NCI-H1694 (cell line): ENCODE measurements around the gene TBC1D2.
A peak's percentile ranks its signal among the peaks of the same experiment; 100 is the strongest.
"Not testable (repeated sequence)": the region's sequence is repeated elsewhere in the genome, so short reads cannot be mapped to it uniquely, and the experiment has no call there.

Source experiments
- DNase-seq: peaks from one replicate; lab custom pipeline; 2025; lab: John Stamatoyannopoulos, UW

TBC1D2 gene

GRCh38 chr9:98187926-98188325 lies 67.5 kb downstream of the TBC1D2 start:
- no peak for DNase-seq

GRCh38 chr9:98186236-98186635 lies 69.2 kb downstream of the TBC1D2 start:
- DNase-seq, result no peak

- peak; percentile 61 for DNase-seq
Observed at GRCh38 chr9:98185611-98186171, 69.8 kb downstream of the TBC1D2 start.

DNA sequence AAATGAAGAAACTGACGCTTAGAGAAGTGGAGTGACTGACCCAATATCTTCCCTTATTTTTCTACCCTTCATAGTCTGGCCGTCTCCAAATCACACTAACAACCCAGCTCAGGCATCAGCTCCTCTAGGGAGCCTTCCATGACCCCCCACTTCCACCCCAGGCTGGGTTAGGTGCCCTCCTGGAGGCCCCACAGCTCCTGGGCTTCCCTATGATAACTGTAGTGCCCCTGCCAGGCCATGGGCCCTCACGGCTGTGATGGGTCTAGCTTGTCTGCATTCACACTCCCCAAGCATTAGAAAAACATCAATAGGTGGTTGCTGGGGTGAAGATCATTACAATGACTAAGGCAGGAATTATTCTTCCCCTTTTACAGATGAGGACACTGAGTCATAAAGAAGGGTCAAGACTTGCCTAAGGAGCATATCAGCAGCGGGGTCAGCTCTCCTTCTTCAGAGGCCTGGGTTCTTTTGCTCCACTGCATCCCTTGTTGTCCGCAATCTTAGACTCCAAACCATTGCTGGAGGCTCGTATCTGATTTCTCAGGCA lies 70.4 kb downstream of the TBC1D2 start:
- DNase-seq, result no peak

DNA sequence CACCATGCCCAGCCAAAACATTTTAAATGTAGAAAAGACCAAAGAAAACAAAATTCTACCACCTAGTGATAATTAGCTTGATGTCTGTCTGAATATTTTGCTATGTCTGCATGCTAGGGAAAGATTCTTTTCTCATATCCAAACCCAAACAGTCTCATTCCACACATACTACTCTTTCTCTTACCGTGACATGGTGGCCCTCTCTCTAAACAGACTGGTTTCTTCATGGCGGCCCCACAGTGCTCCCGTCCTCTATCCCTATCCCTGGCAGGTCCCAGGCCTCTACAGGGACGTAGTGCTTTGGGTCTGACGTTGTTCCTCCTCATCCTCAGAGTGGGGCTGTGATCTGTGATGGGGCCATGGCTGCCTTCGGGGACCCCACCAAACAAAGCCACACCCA lies 71.1 kb downstream of the TBC1D2 start:
- DNase-seq, result no peak

- no peak for DNase-seq
Observed at GRCh38 chr9:98182889-98183599, 72.4 kb downstream of the TBC1D2 start.

DNA sequence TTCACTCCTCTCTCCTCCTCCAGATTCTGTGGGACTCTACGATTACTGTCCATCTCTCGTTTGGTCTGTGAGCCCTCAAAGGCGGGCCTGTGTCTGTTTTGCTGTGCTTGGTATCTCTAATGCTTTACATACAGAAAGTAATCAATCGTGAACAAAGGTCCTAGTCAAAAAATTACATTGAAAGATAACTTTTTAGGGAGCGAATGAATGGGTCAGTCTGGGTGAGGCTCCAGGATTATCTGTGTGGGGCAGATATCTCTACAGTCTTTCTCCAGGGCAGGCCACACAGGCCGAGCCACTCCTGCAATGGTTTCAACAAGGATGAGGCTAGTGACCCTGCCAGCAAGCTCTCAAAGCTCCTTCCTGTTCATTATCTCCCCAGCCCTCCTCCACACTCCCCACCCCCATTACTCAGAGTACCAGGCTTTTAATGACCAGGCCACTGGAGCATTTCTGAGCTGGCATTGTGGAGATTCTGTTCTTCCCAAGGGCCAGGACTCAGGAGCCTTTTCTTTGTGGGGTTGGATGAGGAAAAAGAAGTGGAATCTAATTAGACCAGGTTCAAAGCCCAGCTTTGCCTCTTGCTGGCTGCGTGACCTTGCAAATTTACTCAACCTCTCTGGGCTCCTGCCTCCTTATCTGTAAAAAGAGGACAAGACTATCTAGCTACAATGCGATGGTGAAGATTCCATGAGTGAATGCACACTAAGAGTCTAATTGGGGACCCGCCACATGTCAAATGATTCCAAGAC lies 73.2 kb downstream of the TBC1D2 start:
- no peak for DNase-seq

DNA sequence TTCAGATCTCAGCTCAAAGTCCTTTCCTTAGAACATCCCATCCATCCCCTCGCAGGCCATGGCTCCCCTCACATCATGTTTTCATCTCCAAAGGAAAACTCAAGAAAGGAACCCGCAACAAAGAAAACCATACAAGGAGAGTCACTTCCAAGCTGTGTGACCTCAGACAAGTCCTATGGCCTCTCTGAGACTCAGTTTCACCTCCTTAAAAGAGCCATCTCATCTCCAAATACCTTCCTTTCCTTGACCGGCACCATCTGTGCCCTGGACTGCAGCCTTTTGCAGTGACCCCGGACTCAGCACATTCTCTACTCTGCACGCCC lies 73.7 kb downstream of the TBC1D2 start:
- DNase-seq, result no peak

DNA sequence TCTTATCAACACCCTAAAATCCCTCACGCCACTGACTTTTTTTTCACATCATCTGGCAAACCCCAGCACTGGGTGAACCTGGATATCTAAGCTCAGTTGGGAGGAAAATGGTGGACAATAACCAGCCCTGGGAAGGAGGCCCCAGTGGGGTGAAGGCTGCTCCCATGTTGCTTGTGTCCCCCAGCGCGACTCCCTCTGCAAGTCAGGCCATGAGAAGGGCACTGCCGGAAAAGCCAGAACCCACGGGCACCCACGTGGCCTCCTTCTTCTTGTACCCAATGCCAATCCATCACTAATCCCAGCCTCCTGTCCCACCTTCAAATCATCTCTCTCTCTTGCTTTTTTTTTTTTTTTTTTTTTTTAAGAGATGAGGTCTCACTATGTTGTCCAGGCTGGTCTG lies 74.5 kb downstream of the TBC1D2 start:
- no peak for DNase-seq

- DNase-seq, result no peak
Observed at GRCh38 chr9:98178874-98179850, 76.3 kb downstream of the TBC1D2 start.

DNA sequence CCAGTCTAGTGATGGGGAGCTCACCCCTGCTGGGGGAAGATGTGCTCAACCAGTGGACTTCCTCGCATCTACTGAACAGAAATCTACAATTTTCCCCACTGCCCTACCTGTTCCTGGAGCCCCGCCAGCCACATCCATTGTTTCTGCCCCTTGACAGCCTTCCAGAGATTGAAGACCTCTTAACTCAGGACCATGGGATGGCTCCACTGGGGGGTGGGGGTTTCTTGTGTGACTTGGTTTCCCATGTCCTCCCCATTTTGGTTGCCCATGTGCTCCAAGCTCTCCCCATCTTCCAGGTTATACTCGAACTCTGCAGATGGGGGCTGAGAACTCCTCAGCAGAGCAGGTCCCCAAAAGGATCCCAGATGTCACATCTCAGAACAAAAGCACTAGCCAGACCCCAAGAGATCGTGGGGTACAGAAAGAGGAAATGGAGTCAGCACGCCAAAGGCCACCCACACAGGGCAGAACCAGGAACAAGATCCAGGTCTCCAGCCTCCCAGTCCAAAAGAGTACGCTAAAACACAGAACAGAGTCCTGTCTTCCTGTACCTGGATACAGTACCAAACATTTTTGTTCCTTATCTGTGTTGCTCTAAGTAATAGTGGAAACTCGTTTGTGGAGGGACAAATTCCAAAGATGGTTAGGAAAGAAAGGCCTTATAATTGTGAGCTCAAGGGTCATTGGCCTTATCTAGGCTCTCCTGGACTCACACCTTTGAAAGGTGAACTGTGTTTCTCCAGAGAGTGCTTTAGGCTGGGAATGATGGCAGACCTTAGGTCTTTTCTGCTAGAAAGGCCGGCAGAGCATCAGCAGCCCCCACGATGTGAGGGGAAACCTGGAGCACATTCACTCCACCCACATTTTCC lies 78.8 kb downstream of the TBC1D2 start:
- DNase-seq, result no peak

DNA sequence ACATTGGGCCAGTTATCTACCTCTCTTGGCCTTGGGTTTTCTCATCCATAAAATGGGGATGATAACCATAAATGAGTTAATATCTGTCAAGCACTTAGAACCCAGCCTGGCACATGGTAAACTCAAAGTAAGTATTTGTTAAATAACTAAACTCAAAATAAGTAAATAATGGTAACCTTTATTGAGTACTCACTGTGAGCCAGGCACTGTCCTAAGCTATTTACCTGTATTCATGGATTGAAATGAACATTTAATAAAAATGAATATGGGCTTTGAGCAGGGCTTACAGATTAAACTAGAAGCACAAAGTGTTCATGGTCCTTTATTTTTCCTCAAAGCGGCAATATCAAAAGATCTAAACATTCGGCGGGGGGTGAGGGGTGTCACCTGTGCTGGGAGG lies 79.7 kb downstream of the TBC1D2 start:
- no peak for DNase-seq

GRCh38 chr9:98175028-98175569 lies 80.3 kb downstream of the TBC1D2 start:
- no peak for DNase-seq

DNA sequence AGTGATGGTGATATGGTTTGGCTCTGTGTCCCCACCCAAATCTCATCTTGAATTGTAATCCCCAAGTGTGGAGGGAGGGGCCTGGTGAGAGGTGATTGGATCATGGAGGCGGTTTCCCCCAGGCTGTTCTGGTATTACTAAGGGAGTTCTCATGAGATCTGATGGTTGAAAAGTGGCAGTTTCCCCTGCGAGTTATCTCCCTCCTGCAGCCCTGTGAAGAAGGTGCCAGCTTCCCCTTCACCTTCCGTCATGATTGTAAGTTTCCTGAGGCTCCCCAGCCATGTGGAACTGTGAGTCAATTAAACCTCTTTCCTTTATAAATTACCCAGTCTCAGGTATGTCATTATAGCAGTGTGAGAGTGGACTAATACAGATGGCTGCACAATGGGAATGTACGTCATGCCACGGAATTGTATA lies 80.9 kb downstream of the TBC1D2 start:
- DNase-seq, result not testable (repeated sequence)

GRCh38 chr9:98173181-98173580 lies 82.3 kb downstream of the TBC1D2 start:
- DNase-seq, result no peak

- DNase-seq, result no peak
Observed at GRCh38 chr9:98172604-98173003, 82.8 kb downstream of the TBC1D2 start.

DNA sequence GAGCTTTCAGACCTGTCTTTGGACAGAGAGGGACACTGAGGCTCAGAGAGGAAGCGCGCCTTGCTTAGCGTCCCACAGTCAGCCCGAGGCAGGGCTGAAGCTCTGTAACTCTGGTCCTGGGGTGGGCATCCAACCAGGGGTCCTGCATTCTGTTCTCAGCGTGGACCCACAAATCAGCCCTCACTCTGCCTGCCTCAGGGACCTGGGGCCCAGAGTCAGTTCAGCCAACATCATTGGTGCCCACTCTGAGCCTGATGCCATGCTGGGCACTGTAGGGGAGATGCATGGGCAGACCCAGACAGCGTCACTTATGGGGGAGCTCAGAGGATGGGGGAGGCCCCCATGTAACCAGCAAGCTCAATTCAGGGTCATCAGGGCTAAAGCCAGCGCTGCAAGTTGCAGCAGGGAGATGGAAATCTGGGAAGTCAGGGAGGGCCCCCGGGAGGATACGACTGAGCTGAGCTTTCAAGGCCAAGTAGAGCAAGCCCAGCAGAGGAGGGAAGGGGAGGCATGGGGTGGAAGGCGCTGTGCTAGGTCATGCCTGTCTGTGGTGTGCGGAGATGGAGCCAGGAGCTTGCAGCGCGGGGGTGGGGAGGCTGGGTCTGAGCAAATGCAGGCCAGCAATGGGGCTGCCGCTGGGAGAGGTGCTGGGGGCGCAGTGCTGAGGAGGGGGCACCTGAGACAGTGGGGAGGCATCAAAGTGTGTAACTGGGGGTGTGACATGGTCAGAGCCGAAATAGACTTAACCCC lies 84.1 kb downstream of the TBC1D2 start:
- DNase-seq, result no peak

GRCh38 chr9:98168941-98169488 lies 86.4 kb downstream of the TBC1D2 start:
- DNase-seq, result no peak

DNA sequence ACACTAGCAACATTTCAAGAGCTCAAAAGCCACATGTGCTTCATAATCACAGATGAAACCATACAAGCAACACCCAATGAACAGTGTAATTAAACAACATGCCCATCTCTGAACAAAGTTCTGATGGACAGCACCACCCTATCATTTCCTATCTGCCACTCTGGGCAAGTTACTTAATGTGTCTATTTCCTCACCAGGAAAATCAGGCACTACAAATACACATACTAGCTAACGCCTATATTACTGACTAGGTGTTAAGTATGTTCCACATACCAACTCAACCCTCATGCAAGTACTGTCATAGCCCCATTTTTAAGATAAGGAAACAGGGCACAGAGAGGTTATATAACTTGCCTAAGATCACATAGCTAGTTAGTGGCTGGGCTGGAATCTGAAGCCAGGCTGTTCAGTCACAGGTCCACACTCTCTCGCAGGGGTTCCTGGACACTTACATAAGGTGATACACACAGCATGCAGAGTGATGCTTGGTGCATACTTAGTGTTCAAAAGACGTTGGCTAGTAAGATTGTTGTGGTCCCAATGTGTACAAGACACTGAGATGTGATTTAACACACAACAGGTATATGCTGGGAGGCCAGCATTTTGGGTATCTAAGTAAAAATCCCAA lies 87.2 kb downstream of the TBC1D2 start:
- DNase-seq, result no peak
